Breast epithelium (tissue), 3 donors: ENCODE results near the gene MATN4.

Source experiments
- CTCF ChIP-seq, 3 donors: fragments of 450-650 bp; IDR thresholded peaks; one replicate each; pipeline ENCODE4 v1.5.1; 2016 to 2017; ENCODE audit warnings: antibody characterized with exemption in 3 of 3, mild to moderate bottlenecking in 3 of 3, moderate library complexity in 3 of 3
- POLR2A ChIP-seq: fragments of 450-650 bp; IDR thresholded peaks from one replicate; pipeline ENCODE4 v1.6.1; 2016; ENCODE audit warnings: antibody characterized with exemption, mild to moderate bottlenecking, moderate library complexity
- POLR2AphosphoS5 ChIP-seq, 3 donors: sonication (generic); formaldehyde crosslinking; IDR thresholded peaks; one replicate each; pipeline ENCODE4 v1.6.1; 2017; ENCODE audit warnings: antibody characterized with exemption in 3 of 3

GRCh38 chr20:45355209-45356084 lies 47.3 kb upstream of the MATN4 start:
- TF ChIP-seq CTCF (IDR thresholded peaks at IDR 0.05) (no peak), POLR2AphosphoS5 (IDR thresholded peaks at IDR 0.05) (no peak), POLR2A (no peak)
